Stimulated activated naive CD8-positive, alpha-beta T cell treated with anti-CD3 and anti-CD28 coated beads, Interleukin-15, amount 100 ng/mL, for 72 hours (primary cell): ENCODE results near the gene MAGI1.
A peak's percentile ranks its signal among the peaks of the same experiment; 100 is the strongest.

Source experiments
- ATAC-seq: fragments of 150-1000 bp; cut with Tn5 transposase; 2 replicates; pipeline ENCODE4 v1.10.0; 2021; ENCODE audit warnings: mild to moderate bottlenecking, moderate library complexity
- DNase-seq, 2 donors: peaks; one replicate each; pipeline ENCODE4 v3.0.0; 2021 to 2022
- H3K27ac Mint-ChIP-seq, 2 donors: one replicate each; pipeline ENCODE4 v1.8.0; 2022; ENCODE audit warnings: mild to moderate bottlenecking in 2 of 2, mixed read lengths in 2 of 2, moderate library complexity in 2 of 2
- H3K27me3 Mint-ChIP-seq: one replicate; pipeline ENCODE4 v1.8.0; 2022; ENCODE audit warnings: mixed read lengths
- H3K4me1 Mint-ChIP-seq: one replicate; pipeline ENCODE4 v1.8.0; 2022; ENCODE audit warnings: mild to moderate bottlenecking, mixed read lengths
- H3K4me3 Mint-ChIP-seq, 2 donors: one replicate each; pipeline ENCODE4 v1.8.0; 2022; ENCODE audit warnings: mild to moderate bottlenecking in 2 of 2, mixed read lengths in 2 of 2, moderate library complexity in 1 of 2
- H3K9me3 Mint-ChIP-seq, 2 donors: one replicate each; pipeline ENCODE4 v1.8.0; 2022; ENCODE audit warnings: mixed read lengths in 2 of 2

Gene MAGI1

DNA sequence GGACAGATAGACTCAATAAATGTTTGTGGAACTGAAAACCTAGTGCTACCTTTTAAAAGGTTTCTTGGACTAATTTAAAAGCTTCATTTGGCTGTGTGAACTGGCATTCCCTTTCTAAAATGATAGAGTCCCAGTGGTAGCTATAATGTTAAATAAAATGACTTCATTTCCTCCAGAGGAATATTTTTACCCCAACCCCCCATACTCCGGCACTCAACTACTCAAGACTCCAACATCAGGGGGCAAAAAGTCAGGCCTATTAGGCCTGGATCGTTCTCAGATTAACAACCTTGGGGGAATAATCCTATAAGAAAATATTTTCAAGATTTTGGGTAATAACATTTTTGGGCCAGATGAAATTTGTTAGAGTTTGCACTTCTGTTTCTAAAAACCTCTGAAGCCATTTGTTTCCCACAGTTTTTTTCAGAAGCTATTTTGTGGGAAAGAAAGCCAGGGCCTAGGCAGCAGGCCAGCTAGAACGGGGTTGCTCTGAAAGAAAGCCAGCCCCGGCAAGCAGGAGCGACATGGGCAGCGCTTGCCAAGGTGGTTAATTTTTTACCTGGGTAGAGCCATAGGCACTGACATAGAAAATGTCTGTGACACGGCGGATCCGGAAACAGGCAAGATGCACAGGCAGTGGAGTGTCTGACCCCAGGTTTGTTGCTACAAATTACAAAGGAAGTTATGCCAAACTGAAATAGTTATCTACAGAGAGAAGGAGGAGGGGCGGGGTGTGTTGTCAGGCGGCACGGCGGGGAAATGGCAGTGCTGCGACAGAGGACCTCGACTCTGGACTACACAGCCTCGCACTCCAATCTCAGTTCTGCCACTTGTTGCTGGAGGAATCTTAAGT lies 84.6 kb downstream of the MAGI1 start:
- Mint-ChIP-seq H3K27ac (no peak overlapping the region), H3K9me3 (peaks cover 0 to 5% of the 10 kb centered on the region in 2 donors), H3K27me3 (no peaks in the 10 kb centered on the region), H3K4me1 (peaks cover 6% of the 10 kb centered on the region), H3K4me3 (no peak overlapping the region)
- DNase-seq (no peak), ATAC-seq (no peak)

DNA sequence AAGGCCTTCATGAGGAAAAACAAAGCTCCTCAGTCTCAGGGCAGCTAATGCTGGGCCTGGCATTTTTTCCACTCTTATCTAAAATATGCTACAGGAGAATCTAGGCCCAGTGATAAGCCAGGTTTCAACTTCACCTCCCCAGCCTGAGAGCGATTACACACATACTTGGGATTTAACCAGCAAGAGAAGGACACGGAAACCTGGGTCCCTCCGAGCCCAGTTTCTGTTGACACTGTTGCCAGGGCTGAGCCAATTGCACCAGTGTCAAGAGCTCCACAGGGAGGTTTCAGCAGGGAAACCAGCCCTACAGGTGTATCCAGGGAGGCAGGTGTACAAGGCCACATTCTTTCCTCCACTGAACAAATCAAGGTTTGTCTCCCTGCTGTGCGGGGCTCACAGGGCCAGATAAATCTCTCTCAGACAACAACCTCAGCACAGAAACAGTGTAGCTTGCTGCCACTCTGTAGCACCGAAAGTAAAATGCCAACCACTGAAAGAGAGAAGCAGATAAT lies 85.4 kb downstream of the MAGI1 start:
- Mint-ChIP-seq H3K4me3 (no peak overlapping the region), H3K27me3 (no peaks in the 10 kb centered on the region), H3K9me3 (peaks cover 0 to 5% of the 10 kb centered on the region in 2 donors), H3K4me1 (peaks cover 6% of the 10 kb centered on the region), H3K27ac (no peak overlapping the region)
- DNase-seq (no peak), ATAC-seq (no peak)

DNA sequence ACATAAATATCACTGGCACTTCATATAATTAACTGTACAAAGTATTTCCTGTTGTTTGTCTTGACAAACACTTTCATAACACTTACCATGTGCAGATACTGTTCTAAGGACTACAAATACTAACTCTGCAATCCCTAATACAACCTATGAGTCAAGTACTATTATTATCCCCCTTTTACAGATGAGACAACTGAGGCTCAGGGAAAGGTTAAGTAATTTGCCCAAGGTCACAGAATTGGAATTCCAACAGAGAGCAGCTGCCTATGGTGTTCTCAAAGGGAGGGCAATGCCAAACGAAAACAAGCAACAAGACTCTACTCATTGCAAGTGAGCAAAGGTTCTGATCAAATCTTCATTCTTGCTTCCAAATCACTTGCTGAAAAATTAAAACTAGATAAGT lies 85.9 kb downstream of the MAGI1 start:
- DNase-seq (no peak), ATAC-seq (no peak)
- no peak overlapping the region for H3K4me3 Mint-ChIP-seq
- H3K9me3 Mint-ChIP-seq: peaks cover 0 to under 1% of the 10 kb centered on the region in 2 donors
- H3K27me3 Mint-ChIP-seq: no peaks in the 10 kb centered on the region
- no peak overlapping the region for H3K27ac Mint-ChIP-seq
- peaks cover 6% of the 10 kb centered on the region for H3K4me1 Mint-ChIP-seq

DNA sequence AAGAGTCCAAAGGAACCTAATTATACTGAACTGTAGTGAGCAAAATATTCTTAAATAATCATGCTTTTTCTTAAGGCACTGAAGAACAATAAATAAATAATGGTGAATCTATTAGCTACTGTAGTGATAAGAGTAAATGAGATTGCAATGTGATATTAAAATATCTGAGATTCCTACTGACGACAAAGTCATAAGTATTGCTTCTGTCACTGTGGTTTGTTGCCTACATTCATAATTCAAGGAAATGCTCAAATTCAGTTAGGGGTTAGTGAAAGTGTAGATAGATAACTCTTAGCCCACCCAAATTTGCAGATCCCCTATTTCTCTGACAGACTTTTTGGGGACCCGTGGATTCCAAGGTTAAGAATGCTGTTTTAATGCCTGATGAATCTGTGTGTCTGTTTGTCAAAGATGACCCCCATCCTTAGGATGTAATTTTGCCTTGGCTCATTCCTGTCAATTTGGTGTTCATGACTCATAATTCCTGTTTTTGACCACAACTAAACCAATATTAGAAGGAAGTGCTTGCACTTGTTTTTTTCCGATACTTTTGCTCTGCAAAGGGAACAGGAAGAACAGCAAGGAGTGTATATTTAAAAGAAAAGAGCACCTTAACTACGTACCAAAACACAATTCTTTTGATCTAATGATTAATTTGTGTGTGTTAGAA lies 86.7 kb downstream of the MAGI1 start:
- no peak for ATAC-seq
- Mint-ChIP-seq H3K4me1 (peaks cover 6% of the 10 kb centered on the region), H3K4me3 (no peak overlapping the region), H3K27me3 (no peaks in the 10 kb centered on the region), H3K9me3 (no peaks in the 10 kb centered on the region), H3K27ac (peak overlapping the region in 1 of 2 donors; percentile 69)
- no peak for DNase-seq

DNA sequence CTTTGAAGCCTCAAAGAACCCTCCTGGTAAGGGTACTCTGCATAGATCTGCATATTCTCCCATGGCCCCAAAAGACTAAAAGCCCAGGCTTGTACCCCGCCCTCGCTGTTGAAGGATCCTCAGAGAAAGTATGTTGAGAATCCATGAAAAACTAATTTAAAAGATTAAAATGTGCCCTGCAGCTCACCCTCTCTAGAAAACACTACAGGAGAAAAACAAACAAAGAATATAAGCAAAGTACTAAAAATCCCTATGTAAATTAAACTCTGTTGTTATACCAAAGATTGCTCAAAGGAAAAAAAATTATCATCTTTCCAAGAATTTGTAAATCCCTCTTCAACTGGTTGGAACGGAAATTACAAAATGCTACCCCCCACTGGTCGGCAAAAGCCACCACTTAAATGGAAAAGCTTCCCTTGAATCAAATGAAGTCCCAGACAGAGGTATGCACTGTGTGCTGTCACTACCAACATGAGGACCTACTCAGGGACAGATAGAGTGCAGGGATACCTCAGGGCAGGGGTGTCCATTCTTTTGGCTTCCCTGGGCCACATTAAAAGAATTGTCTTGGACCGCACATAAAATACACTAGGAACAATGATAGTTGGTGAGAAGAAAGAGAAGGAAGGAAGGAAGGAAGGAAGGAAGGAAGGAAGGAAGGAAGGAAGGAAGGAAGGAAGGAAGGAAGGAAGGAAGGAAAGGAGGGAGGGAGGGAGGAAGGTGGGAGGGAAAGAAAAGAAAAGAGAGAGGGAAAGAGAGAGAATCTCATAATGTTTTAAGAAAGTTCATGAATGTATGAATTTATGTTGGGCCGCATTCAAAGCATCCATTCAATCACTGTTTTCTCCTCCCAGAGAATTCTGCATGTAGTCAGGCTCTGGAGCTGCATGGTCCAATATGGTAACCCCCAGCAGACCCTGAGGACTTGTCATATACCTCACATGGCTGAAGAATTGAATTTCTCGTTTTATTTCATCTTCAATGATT lies 88.1 kb downstream of the MAGI1 start:
- H3K4me1 Mint-ChIP-seq: peaks cover 6% of the 10 kb centered on the region
- no peak overlapping the region for H3K4me3 Mint-ChIP-seq
- no peak overlapping the region for H3K27ac Mint-ChIP-seq
- no peaks in the 10 kb centered on the region for H3K9me3 Mint-ChIP-seq
- ATAC-seq (no peak), DNase-seq (no peak)
- no peaks in the 10 kb centered on the region for H3K27me3 Mint-ChIP-seq

DNA sequence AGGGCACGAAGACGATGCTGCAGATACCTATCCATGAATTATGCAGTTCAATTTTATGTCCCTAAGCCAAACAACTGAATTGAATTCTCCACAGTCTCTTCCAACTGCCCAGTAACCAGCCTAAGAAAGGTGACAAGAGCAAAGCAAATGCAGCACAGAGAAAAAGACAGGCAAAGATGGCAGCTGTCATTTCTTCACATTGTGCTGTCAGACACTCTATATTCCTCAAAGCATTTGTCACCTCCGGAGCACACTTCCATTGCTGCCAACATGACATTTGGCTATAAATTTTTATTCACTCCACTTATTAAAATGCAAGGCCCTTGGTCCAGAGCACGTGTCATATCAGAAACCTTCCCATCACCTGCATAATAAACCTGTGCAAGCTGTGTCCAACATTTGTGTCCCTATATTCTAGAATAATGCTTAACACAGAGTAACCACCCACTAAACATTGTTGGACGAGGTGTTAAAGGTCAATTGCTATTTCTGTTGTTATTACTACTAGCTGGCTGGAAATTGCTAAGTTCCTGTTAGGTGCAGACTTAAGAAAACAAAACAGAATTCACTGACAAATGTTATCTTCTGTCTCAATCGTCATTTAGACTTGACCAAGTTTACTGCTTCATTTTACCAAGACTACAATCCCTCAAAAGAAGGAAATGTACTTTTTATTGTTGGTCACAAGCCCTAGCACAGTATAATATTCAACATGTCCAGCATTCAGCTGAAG lies 89.7 kb downstream of the MAGI1 start:
- H3K4me3 Mint-ChIP-seq: no peak overlapping the region
- no peaks in the 10 kb centered on the region for H3K9me3 Mint-ChIP-seq
- ATAC-seq (no peak), DNase-seq (no peak)
- no peaks in the 10 kb centered on the region for H3K27me3 Mint-ChIP-seq
- H3K27ac Mint-ChIP-seq: peak overlapping the region in 1 of 2 donors; percentile 52
- peaks cover 6% of the 10 kb centered on the region for H3K4me1 Mint-ChIP-seq

DNA sequence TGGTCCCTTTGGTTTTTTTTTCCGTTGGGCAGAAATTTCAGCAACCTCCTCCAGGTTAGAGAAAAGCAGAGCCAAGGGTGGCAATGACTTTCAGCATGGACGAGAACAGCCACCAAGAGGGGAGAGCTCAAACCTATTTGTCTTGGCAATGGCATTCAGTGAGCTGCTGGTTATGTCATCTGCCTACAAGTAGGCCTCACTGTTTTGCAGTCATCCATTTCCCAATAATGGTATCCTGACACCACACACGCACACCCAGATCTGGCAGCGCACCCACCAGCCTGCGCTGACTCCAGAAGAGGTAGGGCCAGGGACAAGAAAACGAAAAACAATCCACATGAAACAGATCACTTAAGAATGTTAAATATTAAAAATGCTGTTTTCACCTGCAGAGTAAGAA lies 92.3 kb downstream of the MAGI1 start:
- H3K9me3 Mint-ChIP-seq: no peaks in the 10 kb centered on the region
- H3K4me1 Mint-ChIP-seq: no peaks in the 10 kb centered on the region
- DNase-seq (no peak), ATAC-seq (no peak)
- no peak overlapping the region for H3K4me3 Mint-ChIP-seq
- no peak overlapping the region for H3K27ac Mint-ChIP-seq
- no peaks in the 10 kb centered on the region for H3K27me3 Mint-ChIP-seq

DNA sequence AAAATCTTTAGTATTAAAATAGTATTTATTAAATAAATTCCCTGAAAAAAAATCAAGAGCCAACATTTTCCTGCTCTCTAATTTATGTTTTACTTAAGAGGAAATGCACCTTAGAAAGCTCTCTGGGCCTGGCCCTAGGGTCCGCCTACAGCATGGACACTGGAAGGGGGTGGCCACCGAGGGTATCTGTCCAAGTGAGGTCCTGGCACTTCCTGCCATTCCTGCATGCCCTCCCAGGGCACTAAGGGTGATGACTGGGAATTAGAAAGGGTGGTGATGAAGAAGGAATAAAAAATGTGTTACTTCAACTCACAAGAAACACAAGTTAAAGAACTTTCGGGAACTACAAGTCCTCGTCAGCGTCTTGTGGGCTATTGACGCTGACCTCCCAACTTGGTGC lies 92.8 kb downstream of the MAGI1 start:
- DNase-seq (no peak), ATAC-seq (no peak)
- H3K27me3 Mint-ChIP-seq: no peaks in the 10 kb centered on the region
- H3K27ac Mint-ChIP-seq: no peak overlapping the region
- H3K4me1 Mint-ChIP-seq: no peaks in the 10 kb centered on the region
- no peak overlapping the region for H3K4me3 Mint-ChIP-seq
- H3K9me3 Mint-ChIP-seq: no peaks in the 10 kb centered on the region

DNA sequence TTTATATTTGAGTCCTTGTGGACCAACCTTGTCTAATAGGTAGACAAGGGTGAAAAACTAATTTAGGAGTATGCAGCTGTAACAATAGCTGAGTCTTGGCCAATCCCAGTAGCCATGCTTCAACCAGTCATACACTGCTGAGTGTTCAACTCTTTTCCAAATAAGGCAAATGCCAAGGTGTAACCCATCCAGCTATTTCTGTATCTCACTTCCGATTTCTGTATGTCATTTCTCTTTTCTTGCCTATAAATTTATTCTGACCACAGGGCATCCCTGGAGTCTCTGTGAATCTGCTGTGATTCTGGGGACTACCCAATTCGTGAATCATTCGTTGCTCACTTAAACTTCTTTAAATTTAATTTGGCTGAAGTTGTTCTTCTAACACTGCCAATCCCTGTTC lies 93.2 kb downstream of the MAGI1 start:
- no peak for ATAC-seq
- Mint-ChIP-seq H3K4me3 (no peak overlapping the region), H3K27ac (no peak overlapping the region), H3K4me1 (no peaks in the 10 kb centered on the region), H3K27me3 (no peaks in the 10 kb centered on the region), H3K9me3 (no peaks in the 10 kb centered on the region)
- DNase-seq: no peak

DNA sequence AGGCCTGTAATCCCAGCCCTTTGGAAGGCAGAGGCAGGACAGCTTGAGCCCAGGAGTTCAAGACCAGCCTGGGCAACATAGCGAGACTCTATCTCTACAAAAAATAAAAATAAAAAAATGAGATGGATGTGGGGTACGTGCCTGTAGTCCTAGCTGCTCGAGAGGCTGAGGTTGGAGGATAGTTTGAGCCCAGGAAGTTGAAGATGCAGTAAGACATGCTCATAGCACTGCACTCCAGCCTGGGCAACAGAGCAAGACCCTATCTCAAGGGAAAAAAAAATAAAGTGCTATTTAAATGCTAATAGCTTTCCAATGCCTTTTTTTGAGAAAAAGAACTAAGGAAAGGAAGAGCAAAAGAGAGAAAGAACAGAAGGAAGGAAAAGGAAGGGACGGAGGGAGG lies 94.5 kb downstream of the MAGI1 start:
- H3K27me3 Mint-ChIP-seq: no peaks in the 10 kb centered on the region
- no peaks in the 10 kb centered on the region for H3K4me1 Mint-ChIP-seq
- ATAC-seq: no peak
- no peak overlapping the region for H3K4me3 Mint-ChIP-seq
- H3K9me3 Mint-ChIP-seq: no peaks in the 10 kb centered on the region
- no peak for DNase-seq
- no peak overlapping the region for H3K27ac Mint-ChIP-seq

DNA sequence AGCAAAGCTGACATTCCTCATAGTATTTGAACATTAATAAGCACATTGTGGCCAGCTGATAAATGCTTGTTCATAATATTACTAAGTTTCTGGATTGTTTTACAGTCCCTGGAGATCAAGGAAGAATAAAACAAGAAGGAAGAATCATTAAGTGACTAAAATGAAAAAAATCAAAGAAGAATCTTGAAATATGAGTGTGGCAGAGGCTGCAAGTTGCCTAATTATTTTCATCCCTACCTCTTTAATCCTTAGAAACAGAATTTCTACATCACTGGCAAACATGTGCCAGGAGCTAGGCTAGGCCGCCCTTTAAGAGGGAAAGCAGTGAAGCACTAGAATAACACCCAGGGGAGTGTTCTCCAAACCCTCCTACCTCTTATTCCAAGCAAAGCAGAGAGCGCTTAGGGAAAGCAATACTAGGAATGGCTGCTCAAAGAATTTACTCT lies 98.9 kb downstream of the MAGI1 start:
- DNase-seq: no peak
- no peak overlapping the region for H3K4me3 Mint-ChIP-seq
- H3K4me1 Mint-ChIP-seq: peaks cover 5% of the 10 kb centered on the region
- no peaks in the 10 kb centered on the region for H3K27me3 Mint-ChIP-seq
- H3K27ac Mint-ChIP-seq: no peak overlapping the region
- H3K9me3 Mint-ChIP-seq: peaks cover 0 to 5% of the 10 kb centered on the region in 2 donors
- ATAC-seq: no peak

DNA sequence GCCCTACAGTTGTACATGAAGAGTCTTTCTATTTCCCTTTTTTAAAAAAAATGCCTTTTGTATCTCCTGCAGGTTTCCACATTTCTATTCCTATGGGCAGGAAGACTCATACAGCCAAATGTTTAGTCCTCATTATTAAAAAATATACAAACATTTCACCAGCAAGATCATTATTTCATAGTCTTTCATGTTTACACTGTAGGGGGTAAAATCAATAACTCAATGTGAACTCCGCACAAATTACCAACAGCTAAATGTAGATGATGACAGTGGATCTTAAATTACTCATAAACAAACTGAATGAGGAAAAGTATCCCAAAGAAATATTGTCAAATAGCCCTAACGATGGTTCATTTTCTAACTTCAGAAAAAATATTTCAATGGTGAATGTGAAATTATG lies 99.5 kb downstream of the MAGI1 start:
- H3K27ac Mint-ChIP-seq: no peak overlapping the region
- no peaks in the 10 kb centered on the region for H3K27me3 Mint-ChIP-seq
- DNase-seq (no peak), ATAC-seq (no peak)
- H3K9me3 Mint-ChIP-seq: peaks cover 0 to 8% of the 10 kb centered on the region in 2 donors
- no peak overlapping the region for H3K4me3 Mint-ChIP-seq
- peaks cover 5% of the 10 kb centered on the region for H3K4me1 Mint-ChIP-seq

DNA sequence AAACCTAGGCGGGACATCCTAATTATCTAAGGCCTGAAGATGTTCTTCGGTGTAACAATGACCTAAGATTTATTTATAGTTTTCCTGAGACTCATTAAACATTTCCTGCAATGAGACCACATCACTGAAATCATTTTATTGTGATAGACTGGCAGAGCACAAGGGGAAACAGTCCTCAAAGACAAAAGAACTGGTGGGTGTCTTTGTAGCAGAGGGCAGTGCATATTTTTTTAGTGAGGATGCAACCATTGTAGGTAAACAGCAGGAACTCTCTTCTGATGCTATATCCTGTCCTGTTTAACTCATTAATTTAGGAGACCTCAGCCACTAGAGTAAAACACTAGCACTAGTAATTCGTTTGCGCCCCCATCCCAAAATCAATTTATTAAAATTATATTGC lies 100.0 kb downstream of the MAGI1 start:
- H3K4me1 Mint-ChIP-seq: peaks cover 5% of the 10 kb centered on the region
- no peak for ATAC-seq
- H3K9me3 Mint-ChIP-seq: peaks cover 0 to 8% of the 10 kb centered on the region in 2 donors

DNA sequence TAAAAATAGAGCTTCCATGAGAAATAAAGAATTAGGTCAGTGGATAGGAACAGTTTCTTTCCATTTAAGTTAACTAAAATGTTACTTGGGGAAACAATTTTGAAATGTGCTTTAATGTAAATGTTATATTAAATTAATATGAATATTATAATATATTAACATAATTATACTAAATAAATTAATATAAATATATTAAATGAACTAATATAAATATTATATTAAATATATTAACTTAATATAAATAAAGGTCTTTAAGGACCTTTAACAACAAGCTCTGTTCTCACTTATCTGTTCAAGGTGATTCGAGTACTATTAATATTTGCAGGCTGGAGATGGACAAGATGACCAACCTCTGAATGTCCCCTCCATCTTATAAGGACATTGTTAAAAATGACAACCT lies 100.6 kb downstream of the MAGI1 start:
- DNase-seq (no peak), ATAC-seq (no peak)
- H3K4me1 Mint-ChIP-seq: peaks cover 5% of the 10 kb centered on the region

More for the DNA sequence above, 100.0 kb downstream of the MAGI1 start:
- Mint-ChIP-seq H3K4me3 (no peak overlapping the region), H3K27ac (no peak overlapping the region), H3K27me3 (no peaks in the 10 kb centered on the region)
- DNase-seq: no peak

More for the DNA sequence above, 100.6 kb downstream of the MAGI1 start:
- Mint-ChIP-seq H3K27ac (no peak overlapping the region), H3K4me3 (no peak overlapping the region), H3K27me3 (no peaks in the 10 kb centered on the region), H3K9me3 (peaks cover 4 to 8% of the 10 kb centered on the region in 2 donors)
